H1 (cell line): ENCODE measurements around the gene TTLL7. TPM values are rescaled to one million over a fixed set of nuclear protein-coding genes. Genes with fewer than 3 reads are reported as not detected.

ENCODE experiments used
- CTCF ChIA-PET: fragments of 300-600 bp; sonication (Branson Sonifier 250); formaldehyde crosslinking; loops from one replicate; lab custom pipeline; 2021; ENCODE audit not compliant: partially characterized antibody; lab: Charles Lee
- POLR2A ChIA-PET: fragments of 300-600 bp; sonication (Branson Sonifier 250); formaldehyde crosslinking; loops from one replicate; lab custom pipeline; 2021; ENCODE audit warnings: inconsistent platforms; ENCODE audit not compliant: partially characterized antibody; lab: Charles Lee
- DNase-seq, 2 experiments: peaks; one replicate each; pipeline versions ENCODE4 v3.0.0 to v3.0.0-alpha.2; 2010 to 2022; ENCODE audit warnings: low spot score in 2 of 2, low read depth in 1 of 2, mixed read lengths in 1 of 2
- FAIRE-seq: peaks from 2 replicates; lab custom pipeline; 2011; peaks lifted over from hg19 to GRCh38; lab: Jason Lieb, UNC
- H2AFZ ChIP-seq: 2 replicates; pipeline ENCODE4 v1.8.1; 2012; ENCODE audit warnings: low read length, inconsistent platforms
- H2AK5ac ChIP-seq: 2 replicates; pipeline ENCODE4 v1.6.1; 2013; ENCODE audit warnings: low read depth, low read length
- H2BK120ac ChIP-seq: replicated peaks from 2 replicates; pipeline ENCODE3; 2013; ENCODE audit warnings: low read depth, low read length, inconsistent platforms
- H2BK12ac ChIP-seq: 2 replicates; pipeline ENCODE4 v1.6.1; 2013; ENCODE audit warnings: low read depth, low read length
- H2BK15ac ChIP-seq: 2 replicates; pipeline ENCODE4 v1.6.1; 2013; ENCODE audit warnings: low read length
- H2BK20ac ChIP-seq: 2 replicates; pipeline ENCODE4 v1.6.1; 2013; ENCODE audit warnings: low read length
- H2BK5ac ChIP-seq: 2 replicates; pipeline ENCODE4 v1.6.1; 2013; ENCODE audit warnings: low read depth, low read length
- H3K14ac ChIP-seq: 2 replicates; pipeline ENCODE4 v1.6.1; 2013; ENCODE audit warnings: inconsistent platforms; ENCODE audit not compliant: insufficient read length
- H3K18ac ChIP-seq: 2 replicates; pipeline ENCODE4 v1.6.1; 2013; ENCODE audit warnings: low read length; ENCODE audit errors: extremely low read depth
- H3K23ac ChIP-seq: 2 replicates; pipeline ENCODE4 v1.6.1; 2013; ENCODE audit warnings: inconsistent platforms; ENCODE audit not compliant: insufficient read length
- H3K23me2 ChIP-seq: 2 replicates; pipeline ENCODE4 v1.6.1; 2013; ENCODE audit warnings: low read depth, low read length
- H3K27ac ChIP-seq: 2 replicates; pipeline ENCODE4 v1.6.1; 2011; ENCODE audit warnings: low read depth, low read length, inconsistent platforms
- H3K27me3 ChIP-seq, 4 experiments: replicated peaks in 1 of 4; 1 replicate in 1 of 4; 2 replicates in 3 of 4; pipeline versions ENCODE4 v1.6.1 to v1.8.1; 2011 to 2013; ENCODE audit warnings: low read length in 3 of 4, mild to moderate bottlenecking in 3 of 4, inconsistent platforms in 2 of 4, mixed read lengths in 2 of 4, moderate library complexity in 1 of 4; ENCODE audit not compliant: control insufficient read depth in 3 of 4, insufficient read depth in 3 of 4; ENCODE audit errors: extremely low read depth in 1 of 4
- H3K36me3 ChIP-seq, 4 experiments: 2 replicates each; pipeline versions ENCODE4 v1.6.1 to v1.8.1; 2011 to 2013; ENCODE audit warnings: mild to moderate bottlenecking in 4 of 4, low read length in 3 of 4, moderate library complexity in 2 of 4, control low read depth in 1 of 4, inconsistent platforms in 1 of 4; ENCODE audit not compliant: insufficient read depth in 4 of 4, control insufficient read depth in 2 of 4
- H3K4ac ChIP-seq: replicated peaks from 2 replicates; pipeline ENCODE3; 2013; ENCODE audit warnings: low read length, low read depth, mixed read lengths, inconsistent platforms; ENCODE audit not compliant: insufficient read length
- H3K4me1 ChIP-seq, 4 experiments: replicated peaks in 1 of 4; 1 replicate in 1 of 4; 2 replicates in 3 of 4; pipeline versions ENCODE4 v1.6.1 to v1.8.1; 2011 to 2013; ENCODE audit warnings: low read length in 3 of 4, inconsistent platforms in 2 of 4, mixed read lengths in 1 of 4; ENCODE audit not compliant: insufficient read depth in 4 of 4, control insufficient read depth in 3 of 4
- H3K4me2 ChIP-seq, 2 experiments: 2 replicates each; pipeline versions ENCODE4 v1.6.1 to v1.8.1; 2011 to 2013; ENCODE audit warnings: low read depth in 2 of 2, low read length in 2 of 2, control low read depth in 1 of 2, inconsistent platforms in 1 of 2, mild to moderate bottlenecking in 1 of 2; ENCODE audit not compliant: insufficient read depth in 1 of 2
- H3K4me3 ChIP-seq, 4 experiments: fragments of 200-600, 300-600 bp in 1 of 4; sonication (generic), shearing (Covaris generic), sonication (Bioruptor Twin) in 1 of 4; 2 replicates each; pipeline versions ENCODE4 v1.5.1 to v1.8.1; 2011 to 2016; ENCODE audit warnings: low read length in 4 of 4, low read depth in 3 of 4, control low read depth in 2 of 4, inconsistent platforms in 2 of 4, mild to moderate bottlenecking in 2 of 4, mixed read lengths in 1 of 4, moderate library complexity in 1 of 4; ENCODE audit not compliant: insufficient read depth in 2 of 4; ENCODE audit errors: extremely low read depth in 1 of 4
- H3K56ac ChIP-seq: replicated peaks from 2 replicates; pipeline ENCODE3; 2013; ENCODE audit warnings: low read depth, mild to moderate bottlenecking, mixed read lengths, low read length, inconsistent platforms; ENCODE audit not compliant: insufficient read length
- H3K79me1 ChIP-seq: 2 replicates; pipeline ENCODE4 v1.6.1; 2013; ENCODE audit warnings: low read depth, low read length, control low read depth
- H3K79me2 ChIP-seq, 2 experiments: 2 replicates each; pipeline versions ENCODE4 v1.6.1 to v1.8.1; 2012 to 2013; ENCODE audit warnings: low read length in 2 of 2, mild to moderate bottlenecking in 2 of 2, inconsistent platforms in 1 of 2; ENCODE audit not compliant: insufficient read depth in 2 of 2, control insufficient read depth in 1 of 2
- H3K9ac ChIP-seq, 4 experiments: replicated peaks in 1 of 4; 1 replicate in 1 of 4; 2 replicates in 3 of 4; pipeline versions ENCODE4 v1.6.1 to v1.8.1; 2011 to 2013; ENCODE audit warnings: low read depth in 3 of 4, low read length in 3 of 4, control low read depth in 2 of 4, mild to moderate bottlenecking in 2 of 4, moderate library complexity in 2 of 4, inconsistent platforms in 1 of 4; ENCODE audit errors: extremely low read depth in 1 of 4
- H3K9me3 ChIP-seq, 2 experiments: 2 replicates each; pipeline versions ENCODE4 v1.6.1 to v1.8.1; 2012 to 2013; ENCODE audit warnings: mild to moderate bottlenecking in 2 of 2, moderate library complexity in 2 of 2, control low read depth in 1 of 2, inconsistent platforms in 1 of 2, low read depth in 1 of 2, low read length in 1 of 2, mixed read lengths in 1 of 2; ENCODE audit not compliant: insufficient read depth in 2 of 2
- H4K20me1 ChIP-seq, 2 experiments: replicated peaks in 1 of 2; 2 replicates each; pipeline versions ENCODE3 to v1.8.1; 2011 to 2013; ENCODE audit warnings: inconsistent platforms in 2 of 2, low read length in 2 of 2, mild to moderate bottlenecking in 1 of 2; ENCODE audit not compliant: insufficient read depth in 2 of 2, control insufficient read depth in 1 of 2
- H4K5ac ChIP-seq: 2 replicates; pipeline ENCODE4 v1.6.1; 2013; ENCODE audit warnings: low read length, low read depth, mixed read lengths, inconsistent platforms; ENCODE audit not compliant: insufficient read length
- H4K8ac ChIP-seq: 2 replicates; pipeline ENCODE4 v1.8.0; 2013; ENCODE audit warnings: mild to moderate bottlenecking, moderate library complexity, low read length, inconsistent platforms; ENCODE audit not compliant: insufficient read depth; ENCODE audit errors: extremely low read depth
- H4K91ac ChIP-seq: replicated peaks from 2 replicates; pipeline ENCODE3; 2013; ENCODE audit warnings: low read length, mixed read lengths, inconsistent platforms; ENCODE audit not compliant: insufficient read length
- BACH1 ChIP-seq: IDR thresholded peaks from 2 replicates; pipeline ENCODE4 v1.6.1; 2012; ENCODE audit warnings: low read length, improper control_type of control experiment
- BRCA1 ChIP-seq: IDR thresholded peaks from 2 replicates; pipeline ENCODE4 v1.6.1; 2012; ENCODE audit warnings: low read depth, low read length, improper control_type of control experiment
- CREB1 ChIP-seq: IDR thresholded peaks from 2 replicates; pipeline ENCODE4 v1.6.1; 2012; ENCODE audit warnings: inconsistent platforms
- E2F6 ChIP-seq: IDR thresholded peaks from 2 replicates; pipeline ENCODE4 v1.6.1; 2012; ENCODE audit warnings: inconsistent platforms
- HDAC6 ChIP-seq: IDR thresholded peaks from one replicate; pipeline ENCODE4 v1.7.1; 2012; ENCODE audit warnings: low read depth, mild to moderate bottlenecking, inconsistent platforms, low read length, moderate library complexity
- KDM1A ChIP-seq: fragments of 200-600, 300-600 bp; sonication (generic); IDR thresholded peaks from 2 replicates; pipeline ENCODE4 v1.7.1; 2016; ENCODE audit warnings: mild to moderate bottlenecking, low read length, borderline replicate concordance
- NRF1 ChIP-seq: IDR thresholded peaks from 2 replicates; pipeline ENCODE4 v1.6.1; 2011; ENCODE audit warnings: mild to moderate bottlenecking, low read depth, low read length, improper control_type of control experiment
- POU5F1 ChIP-seq: IDR thresholded peaks from 2 replicates; pipeline ENCODE4 v1.6.1; 2011; ENCODE audit warnings: low read depth, mild to moderate bottlenecking, low read length, moderate library complexity
- RAD21 ChIP-seq, 2 experiments: IDR thresholded peaks in 1 of 2; conservative IDR thresholded peaks in 1 of 2; 2 replicates each; pipeline ENCODE4 v1.6.1; 2011; ENCODE audit warnings: low read depth in 2 of 2, low read length in 2 of 2, improper control_type of control experiment in 1 of 2, inconsistent platforms in 1 of 2, mild to moderate bottlenecking in 1 of 2, moderate library complexity in 1 of 2
- RFX5 ChIP-seq: IDR thresholded peaks from 2 replicates; pipeline ENCODE4 v1.6.1; 2011; ENCODE audit warnings: low read depth, low read length, improper control_type of control experiment, borderline replicate concordance
- SAP30 ChIP-seq: fragments of 300-600 bp; sonication (generic); IDR thresholded peaks from 2 replicates; pipeline ENCODE4 v1.7.1; 2012; ENCODE audit warnings: low read length, moderate library complexity, mild to moderate bottlenecking, inconsistent platforms; ENCODE audit not compliant: insufficient read depth, insufficient replicate concordance
- TBP ChIP-seq: IDR thresholded peaks from 2 replicates; pipeline ENCODE4 v1.6.1; 2011; ENCODE audit warnings: low read depth, low read length, improper control_type of control experiment
- TCF12 ChIP-seq: IDR thresholded peaks from 2 replicates; pipeline ENCODE4 v1.6.1; 2011; ENCODE audit warnings: low read depth, mild to moderate bottlenecking, low read length
- TEAD4 ChIP-seq: IDR thresholded peaks from 2 replicates; pipeline ENCODE4 v1.6.1; 2012; ENCODE audit warnings: low read depth, low read length, inconsistent platforms, mixed read lengths
- WGBS, 2 experiments: shearing (Covaris generic) in 1 of 2; methylation state at CpG; one replicate each; pipeline versions ENCODE4 v1.1.6 to v1.1.7; 2013 to 2015; ENCODE audit warnings: low lambda C conversion rate in 2 of 2, mixed read lengths in 2 of 2, inconsistent platforms in 1 of 2, low coverage in 1 of 2, missing lambda C conversion rate in 1 of 2; ENCODE audit not compliant: insufficient replicate concordance in 2 of 2, insufficient coverage in 1 of 2, insufficient read length in 1 of 2; ENCODE audit errors: extremely low coverage in 1 of 2, missing lambda C conversion rate in 1 of 2; 5-methylcytosine and 5-hydroxymethylcytosine counted together
- polyA plus RNA-seq, 7 experiments: library from polyadenylated mRNA; depleted of rRNA in 3 of 7; stranded (reverse) in 5 of 7; unstranded in 2 of 7; fragments of >200 nt in 5 of 7; fragments of 200-250 nt in 2 of 7; gene quantifications; 1 replicate in 5 of 7; 2 replicates in 1 of 7; 4 replicates in 1 of 7; pipeline versions ENCODE4 v1.2.1 to v1.2.3, GENCODE V29; 2011 to 2013; ENCODE audit warnings: missing spikeins in 2 of 7, mixed read lengths in 2 of 7
- total RNA-seq: library from RNA; stranded (reverse); fragmentation: NEBNext Ultra II Directional; extraction: Animal tissue kit (Norgen Biotek cat#: 25700); gene quantifications from 2 replicates; pipeline ENCODE4 v1.2.1, GENCODE V29; 2021

The TTLL7 gene
- total and polyA plus RNA-seq, 2 of the 8 experiments (the other 6 are each of a cell fraction or from before 2014, with no cell fraction given) = 1.9 to 7.9 TPM

GRCh38 chr1:83901547-83902155, 97.3 kb downstream of the TTLL7 start:
- Histone ChIP-seq H3K18ac (no peak overlapping the region), H2BK5ac (no peak overlapping the region), H4K8ac (no peak overlapping the region), H4K5ac (no peak overlapping the region), H3K4me2 (no peak overlapping the region), H2AK5ac (no peak overlapping the region), H3K23ac (no peak overlapping the region), H2BK120ac (no peak overlapping the region), H3K9me3 (no peaks in the 10 kb centered on the region), H3K23me2 (no peaks in the 10 kb centered on the region; the same call in 1 of the 2 replicates), H3K36me3 (no peaks in the 10 kb centered on the region), H3K4ac (no peak overlapping the region), H3K14ac (no peak overlapping the region), H3K56ac (no peak overlapping the region), H2BK20ac (no peak overlapping the region), H2BK12ac (no peak overlapping the region), H3K4me3 (no peak overlapping the region), H4K91ac (no peak overlapping the region), H3K9ac (no peak overlapping the region), H2AFZ (no peak overlapping the region), H3K79me2 (no peaks in the 10 kb centered on the region), H2BK15ac (no peak overlapping the region), H3K79me1 (no peaks in the 10 kb centered on the region), H3K27ac (no peak overlapping the region), H3K27me3 (no peaks in the 10 kb centered on the region), H3K4me1 (no peaks in the 10 kb centered on the region), H4K20me1 (no peaks in the 10 kb centered on the region)
- CTCF ChIA-PET = interaction anchor here (1.5 kb wide), 1 partner anchor 535 kb away, joined by 3 read pairs; no protein-coding TSS in a partner anchor
- TF ChIP-seq POU5F1 = no peak
- TF ChIP-seq NRF1 = no peak
- TF ChIP-seq TBP = no peak
- TF ChIP-seq CREB1 = no peak
- no peak for TF ChIP-seq RFX5
- no peak for TF ChIP-seq KDM1A
- TF ChIP-seq BRCA1 = no peak
- TF ChIP-seq TCF12 = no peak
- TF ChIP-seq SAP30 = no peak
- no peak for TF ChIP-seq TEAD4
- TF ChIP-seq BACH1 = no peak
- TF ChIP-seq E2F6 = no peak
- TF ChIP-seq HDAC6 = no peak
- no peak for TF ChIP-seq RAD21 (IDR thresholded peaks at IDR 0.05 in 1 of 2, conservative IDR thresholded peaks at IDR 0.05 in 1 of 2; ENCODE audit: low read depth in 2 of 2, low read length in 2 of 2)
- no peak for DNase-seq
- 92% methylated on average over 4 of the region's 4 CpGs; no CpG with 5 or more reads in 1 of the 2 experiments for WGBS, 2 experiments
- no peak for FAIRE-seq
- POLR2A ChIA-PET = no interaction called here
